K562 (cell line): ENCODE results near the gene GALT. TPM values are rescaled to one million over a fixed set of nuclear protein-coding genes. Genes with fewer than 3 reads are reported as not detected.
A peak's percentile ranks its signal among the peaks of the same experiment; 100 is the strongest.

ENCODE experiments used
- CEBPG ChIP-seq, 3 experiments: fragments of 200-800 bp in 1 of 3; sonication (Bioruptor generic) in 1 of 3; sonication (generic) in 1 of 3; formaldehyde crosslinking in 1 of 3; IDR thresholded peaks in 2 of 3; conservative IDR thresholded peaks in 1 of 3; 2 replicates each; pipeline versions ENCODE4 v1.6.1 to v1.8.0; 2016 to 2022; ENCODE audit warnings: missing compliant biosample characterization in 2 of 3, missing genetic modification characterization in 2 of 3, mild to moderate bottlenecking in 1 of 3, missing genetic modification reagents in 1 of 3
- CTBP1 ChIP-seq: fragments of 450-650 bp; IDR thresholded peaks from 2 replicates; pipeline ENCODE4 v1.6.1; 2016; ENCODE audit warnings: borderline replicate concordance
- EWSR1 ChIP-seq: fragments of 450-650 bp; IDR thresholded peaks from 2 replicates; pipeline ENCODE4 v1.6.1; 2018; ENCODE audit warnings: borderline replicate concordance, mild to moderate bottlenecking, low read depth, moderate library complexity; ENCODE audit not compliant: partially characterized antibody
- GTF2E2 ChIP-seq: fragments of 200-800 bp; sonication (Bioruptor generic); IDR thresholded peaks from 2 replicates; pipeline ENCODE4 v1.6.1; 2016; ENCODE audit warnings: missing genetic modification characterization, missing compliant biosample characterization
- MECOM ChIP-seq: fragments of 250-450 bp; sonication (Bioruptor Pico); IDR thresholded peaks from 2 replicates; pipeline ENCODE4 v1.8.0; 2022; ENCODE audit warnings: inconsistent platforms
- POLR2A ChIP-seq: fragments of 450-650 bp; conservative IDR thresholded peaks from 2 replicates; pipeline ENCODE4 v1.6.1; 2016
- RFX5 ChIP-seq: IDR thresholded peaks from 2 replicates; pipeline ENCODE4 v1.6.1; 2011; ENCODE audit warnings: low read depth, mild to moderate bottlenecking, improper control_type of control experiment, low read length
- SMC3 ChIP-seq: conservative IDR thresholded peaks from 2 replicates; pipeline ENCODE4 v1.6.1; 2011; ENCODE audit warnings: low read depth, low read length, improper control_type of control experiment; ENCODE audit not compliant: insufficient read depth
- SRSF7 ChIP-seq: fragments of 200-400 bp; formaldehyde crosslinking; optimal IDR thresholded peaks from 2 replicates; pipeline ENCODE3; 2017; ENCODE audit warnings: mild to moderate bottlenecking, low read depth, low read length
- TCF7 ChIP-seq: sonication (generic); IDR thresholded peaks from 2 replicates; pipeline ENCODE4 v1.6.1; 2016; ENCODE audit warnings: antibody characterized with exemption, borderline replicate concordance
- THRB ChIP-seq: fragments of 450-650 bp; formaldehyde crosslinking; conservative IDR thresholded peaks from 2 replicates; pipeline ENCODE4 v1.4.0; 2022; ENCODE audit warnings: mild to moderate bottlenecking, missing genetic modification characterization
- XRCC4 ChIP-seq: IDR thresholded peaks from one replicate; pipeline ENCODE4 v1.6.1; 2011; ENCODE audit not compliant: insufficient read depth, insufficient read length; ENCODE audit errors: extremely low read depth
- ZBTB1 ChIP-seq: sonication (generic); formaldehyde crosslinking; IDR thresholded peaks from 2 replicates; pipeline ENCODE4 v1.8.1; 2023; ENCODE audit warnings: missing genetic modification reagents, low read depth, mild to moderate bottlenecking, borderline replicate concordance
- ZNF175 ChIP-seq: fragments of 200-800 bp; sonication (Bioruptor generic); IDR thresholded peaks from 2 replicates; pipeline ENCODE4 v1.6.1; 2016; ENCODE audit warnings: low read depth, mild to moderate bottlenecking, missing genetic modification characterization, missing compliant biosample characterization
- ZNF395 ChIP-seq: fragments of 200-800 bp; sonication (Bioruptor generic); IDR thresholded peaks from 2 replicates; pipeline ENCODE4 v1.6.1; 2017; ENCODE audit warnings: missing genetic modification characterization, missing compliant biosample characterization
- polyA plus RNA-seq, 8 experiments: library from polyadenylated mRNA; depleted of rRNA in 4 of 8; stranded (reverse) in 5 of 8; unstranded in 3 of 8; fragments of >200 nt; fragmentation: Nextera tagmentation in 2 of 8; fragmentation: Illumina TruSeq in 1 of 8; extraction: Ambion mirVana in 2 of 8; extraction: Trizol in 1 of 8; gene quantifications; 2 replicates each; pipeline versions ENCODE4 v1.2.1 to v1.2.3, GENCODE V29; 2011 to 2014; ENCODE audit warnings: inconsistent platforms in 1 of 8, missing spikeins in 1 of 8
- total RNA-seq, 7 experiments: library from RNA; depleted of rRNA in 6 of 7; stranded (reverse); fragments of >200 nt in 6 of 7; fragmentation: Illumina TruSeq in 2 of 7; extraction: Trizol in 2 of 7; gene quantifications; 2 replicates each; pipeline versions ENCODE4 v1.2.1 to v1.2.3, GENCODE V29; 2011 to 2021; ENCODE audit warnings: low replicate concordance in 1 of 7
- TF ChIP-seq, protein P1 (sequence below): IDR thresholded peaks from 3 replicates; pipeline ENCODE4 v1.6.1; 2011; ENCODE audit warnings: borderline replicate concordance, mild to moderate bottlenecking; ENCODE audit not compliant: insufficient read length, insufficient read depth
- TF ChIP-seq, protein P2 (sequence below): fragments of 450-650 bp; IDR thresholded peaks from 2 replicates; pipeline ENCODE4 v1.6.1; 2016
- TF ChIP-seq, protein P3 (sequence below), 2 experiments: fragments of 200-800 bp in 1 of 2; sonication (Bioruptor generic) in 1 of 2; sonication (generic) in 1 of 2; formaldehyde crosslinking in 1 of 2; IDR thresholded peaks in 1 of 2; conservative IDR thresholded peaks in 1 of 2; 2 replicates each; pipeline versions ENCODE4 v1.5.0 to v1.6.1; 2016 to 2020; ENCODE audit warnings: missing compliant biosample characterization in 1 of 2, missing genetic modification characterization in 1 of 2, missing genetic modification reagents in 1 of 2

Gene GALT
- total and polyA plus RNA-seq, 9 of the 15 experiments (the other 6 are each of a cell fraction or from before 2014, with no cell fraction given) = 7.3 to 29.2 (median 15.6) TPM

DNA sequence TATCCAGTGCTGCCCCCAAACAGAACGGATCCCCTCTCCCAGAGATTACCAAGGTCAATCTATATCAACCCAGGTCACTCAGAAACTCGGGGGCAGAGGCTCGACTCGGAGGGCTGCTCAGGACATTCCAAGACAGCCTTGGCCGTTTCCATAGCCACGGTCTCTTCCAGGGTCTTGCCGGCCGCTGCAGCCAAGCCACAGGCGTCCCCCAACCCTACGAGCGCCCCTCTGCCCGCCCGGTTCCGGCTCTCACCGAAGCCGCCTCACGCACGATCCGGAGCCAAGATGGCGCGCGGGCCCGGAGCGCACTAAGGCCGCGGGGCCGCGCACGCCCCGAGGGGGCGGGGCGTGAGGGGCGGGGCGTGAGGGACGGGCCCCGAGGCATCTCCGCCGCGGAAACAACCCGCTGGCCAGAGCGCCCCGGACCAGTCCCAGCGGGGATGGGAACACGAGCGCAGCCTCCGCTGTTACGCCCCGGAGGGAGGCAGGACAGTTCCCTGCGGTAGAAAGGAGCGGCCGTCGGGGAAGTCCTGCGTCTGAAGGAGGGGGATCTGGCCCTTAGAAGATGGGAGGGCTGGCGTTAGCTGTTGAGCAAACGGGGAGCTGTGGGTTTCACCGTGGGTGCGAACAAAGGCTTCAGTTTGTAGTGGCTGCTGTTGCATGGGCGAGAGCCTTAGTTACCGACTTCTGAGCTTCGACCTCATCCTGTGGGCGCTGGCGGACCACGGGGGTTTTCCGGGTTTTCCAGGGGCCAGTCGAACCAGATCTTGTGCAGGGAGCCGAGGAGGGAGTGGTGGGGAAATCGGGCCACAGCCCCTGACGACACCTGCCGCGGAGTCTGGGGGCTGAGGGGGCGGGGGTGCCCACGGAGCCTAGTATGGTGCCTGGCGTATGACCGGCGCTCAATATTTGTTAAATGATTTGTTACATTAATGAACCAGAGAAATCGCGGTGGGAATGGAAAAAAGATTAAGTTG lies 34.4 kb upstream of the GALT start, which contains the start of gene RPP25L (continued):
- TF ChIP-seq, protein P1, sequence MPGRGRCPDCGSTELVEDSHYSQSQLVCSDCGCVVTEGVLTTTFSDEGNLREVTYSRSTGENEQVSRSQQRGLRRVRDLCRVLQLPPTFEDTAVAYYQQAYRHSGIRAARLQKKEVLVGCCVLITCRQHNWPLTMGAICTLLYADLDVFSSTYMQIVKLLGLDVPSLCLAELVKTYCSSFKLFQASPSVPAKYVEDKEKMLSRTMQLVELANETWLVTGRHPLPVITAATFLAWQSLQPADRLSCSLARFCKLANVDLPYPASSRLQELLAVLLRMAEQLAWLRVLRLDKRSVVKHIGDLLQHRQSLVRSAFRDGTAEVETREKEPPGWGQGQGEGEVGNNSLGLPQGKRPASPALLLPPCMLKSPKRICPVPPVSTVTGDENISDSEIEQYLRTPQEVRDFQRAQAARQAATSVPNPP = no peak
- TF ChIP-seq XRCC4 (no peak), TCF7 (no peak), ZNF175 (CRISPR knock-in tag) (no peak), EWSR1 (no peak), THRB (CRISPR knock-in tag) (no peak), RFX5 (no peak), CEBPG (CRISPR knock-in tag; IDR thresholded peaks at IDR 0.05) (no peak), CEBPG (tag; conservative IDR thresholded peaks at IDR 0.05 in 1 of 2, IDR thresholded peaks at IDR 0.05 in 1 of 2) (no peak), SMC3 (no peak), ZBTB1 (CRISPR knock-in tag) (no peak), SRSF7 (no peak), POLR2A (peak; percentile 87), GTF2E2 (peak; percentile 69), CTBP1 (peak; percentile 60; the same call in 1 of the 2 replicates), ZNF395 (CRISPR knock-in tag) (no peak), MECOM (CRISPR knock-in tag) (no peak)
- TF ChIP-seq, protein P2, sequence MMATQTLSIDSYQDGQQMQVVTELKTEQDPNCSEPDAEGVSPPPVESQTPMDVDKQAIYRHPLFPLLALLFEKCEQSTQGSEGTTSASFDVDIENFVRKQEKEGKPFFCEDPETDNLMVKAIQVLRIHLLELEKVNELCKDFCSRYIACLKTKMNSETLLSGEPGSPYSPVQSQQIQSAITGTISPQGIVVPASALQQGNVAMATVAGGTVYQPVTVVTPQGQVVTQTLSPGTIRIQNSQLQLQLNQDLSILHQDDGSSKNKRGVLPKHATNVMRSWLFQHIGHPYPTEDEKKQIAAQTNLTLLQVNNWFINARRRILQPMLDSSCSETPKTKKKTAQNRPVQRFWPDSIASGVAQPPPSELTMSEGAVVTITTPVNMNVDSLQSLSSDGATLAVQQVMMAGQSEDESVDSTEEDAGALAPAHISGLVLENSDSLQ = peak; percentile 80
- TF ChIP-seq, protein P3, sequence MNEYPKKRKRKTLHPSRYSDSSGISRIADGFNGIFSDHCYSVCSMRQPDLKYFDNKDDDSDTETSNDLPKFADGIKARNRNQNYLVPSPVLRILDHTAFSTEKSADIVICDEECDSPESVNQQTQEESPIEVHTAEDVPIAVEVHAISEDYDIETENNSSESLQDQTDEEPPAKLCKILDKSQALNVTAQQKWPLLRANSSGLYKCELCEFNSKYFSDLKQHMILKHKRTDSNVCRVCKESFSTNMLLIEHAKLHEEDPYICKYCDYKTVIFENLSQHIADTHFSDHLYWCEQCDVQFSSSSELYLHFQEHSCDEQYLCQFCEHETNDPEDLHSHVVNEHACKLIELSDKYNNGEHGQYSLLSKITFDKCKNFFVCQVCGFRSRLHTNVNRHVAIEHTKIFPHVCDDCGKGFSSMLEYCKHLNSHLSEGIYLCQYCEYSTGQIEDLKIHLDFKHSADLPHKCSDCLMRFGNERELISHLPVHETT (CRISPR knock-in tag; conservative IDR thresholded peaks at IDR 0.05 in 1 of 2, IDR thresholded peaks at IDR 0.05 in 1 of 2) = 0 out of 4 replicates have a peak, but pooled peaks of 1 of the 2 experiments have one; percentile 30
